K562 (cell line): ENCODE results near the gene CDIPT. TPM values are rescaled to one million over a fixed set of nuclear protein-coding genes. Genes with fewer than 3 reads are reported as not detected.
A peak's percentile ranks its signal among the peaks of the same experiment; 100 is the strongest.

Source experiments
- ATF6 ChIP-seq: sonication (generic); formaldehyde crosslinking; IDR thresholded peaks from 2 replicates; pipeline ENCODE4 v1.4.0; 2020; ENCODE audit warnings: mild to moderate bottlenecking, missing genetic modification reagents
- EZH2 ChIP-seq: IDR thresholded peaks from 2 replicates; pipeline ENCODE4 v1.6.1; 2012; ENCODE audit warnings: low read depth, mild to moderate bottlenecking, inconsistent platforms, low read length, borderline replicate concordance
- FOSL1 ChIP-seq: fragments of 200-800 bp; sonication (Bioruptor generic); conservative IDR thresholded peaks from 2 replicates; pipeline ENCODE4 v1.6.1; 2016; ENCODE audit warnings: missing genetic modification characterization, missing compliant biosample characterization
- FUS ChIP-seq: fragments of 200-400 bp; formaldehyde crosslinking; optimal IDR thresholded peaks from 2 replicates; pipeline ENCODE3; 2017; ENCODE audit warnings: low read depth, low read length
- GABPB2 ChIP-seq: fragments of 250-450 bp; sonication (Bioruptor Pico); conservative IDR thresholded peaks from 2 replicates; pipeline ENCODE4 v1.5.1; 2021; ENCODE audit warnings: mild to moderate bottlenecking
- KLF10 ChIP-seq: fragments of 250-450 bp; sonication (Bioruptor Pico); IDR thresholded peaks from 2 replicates; pipeline ENCODE4 v1.6.1; 2021; ENCODE audit warnings: matching md5 sums
- KLF13 ChIP-seq: fragments of 450-650 bp; IDR thresholded peaks from 2 replicates; pipeline ENCODE4 v1.6.1; 2016; ENCODE audit warnings: missing genetic modification characterization, low read depth, mild to moderate bottlenecking, missing compliant biosample characterization, moderate library complexity, borderline replicate concordance
- MIER1 ChIP-seq: fragments of 450-650 bp; IDR thresholded peaks from 2 replicates; pipeline ENCODE4 v1.6.1; 2016; ENCODE audit warnings: antibody characterized with exemption, mild to moderate bottlenecking, low read depth
- MYNN ChIP-seq, 2 experiments: sonication (generic); formaldehyde crosslinking in 1 of 2; IDR thresholded peaks; 2 replicates each; pipeline versions ENCODE4 v1.5.0 to v1.6.1; 2016 to 2020; ENCODE audit warnings: antibody characterized with exemption in 1 of 2, missing genetic modification reagents in 1 of 2
- NRF1 ChIP-seq, 2 experiments: fragments of 450-650 bp; IDR thresholded peaks in 1 of 2; conservative IDR thresholded peaks in 1 of 2; 2 replicates each; pipeline ENCODE4 v1.6.1; 2014; ENCODE audit warnings: mild to moderate bottlenecking in 2 of 2
- SP1 ChIP-seq: sonication (generic); formaldehyde crosslinking; IDR thresholded peaks from 2 replicates; pipeline ENCODE4 v1.8.1; 2022; ENCODE audit warnings: mild to moderate bottlenecking, missing genetic modification reagents
- SRSF3 ChIP-seq: fragments of 200-400 bp; formaldehyde crosslinking; IDR thresholded peaks from 2 replicates; pipeline ENCODE4 v1.6.1; 2016; ENCODE audit warnings: mild to moderate bottlenecking, low read length, moderate library complexity; ENCODE audit not compliant: insufficient read depth
- STAG1 ChIP-seq: sonication (generic); formaldehyde crosslinking; IDR thresholded peaks from 2 replicates; pipeline ENCODE4 v1.5.0; 2020; ENCODE audit warnings: missing genetic modification reagents, borderline replicate concordance
- TCF15 ChIP-seq: fragments of 250-450 bp; sonication (Bioruptor Pico); IDR thresholded peaks from 2 replicates; pipeline ENCODE4 v1.8.0; 2022; ENCODE audit warnings: moderate library complexity, mild to moderate bottlenecking, inconsistent platforms
- ZBTB17 ChIP-seq: fragments of 450-650 bp; formaldehyde crosslinking; IDR thresholded peaks from 2 replicates; pipeline ENCODE4 v1.4.0; 2020; ENCODE audit warnings: mild to moderate bottlenecking
- ZNF140 ChIP-seq: fragments of 250-450 bp; sonication (Bioruptor Pico); IDR thresholded peaks from 2 replicates; pipeline ENCODE4 v1.8.0; 2021; ENCODE audit warnings: moderate library complexity, mild to moderate bottlenecking, inconsistent platforms
- ZNF347 ChIP-seq: fragments of 450-650 bp; formaldehyde crosslinking; IDR thresholded peaks from 2 replicates; pipeline ENCODE4 v1.4.0; 2020; ENCODE audit warnings: low read depth, mild to moderate bottlenecking, moderate library complexity
- ZNF407 ChIP-seq: fragments of 450-650 bp; IDR thresholded peaks from 2 replicates; pipeline ENCODE4 v1.6.1; 2016; ENCODE audit warnings: low read depth
- polyA plus RNA-seq, 8 experiments: library from polyadenylated mRNA; depleted of rRNA in 4 of 8; stranded (reverse) in 5 of 8; unstranded in 3 of 8; fragments of >200 nt; fragmentation: Nextera tagmentation in 2 of 8; fragmentation: Illumina TruSeq in 1 of 8; extraction: Ambion mirVana in 2 of 8; extraction: Trizol in 1 of 8; gene quantifications; 2 replicates each; pipeline versions ENCODE4 v1.2.1 to v1.2.3, GENCODE V29; 2011 to 2014; ENCODE audit warnings: inconsistent platforms in 1 of 8, missing spikeins in 1 of 8
- total RNA-seq, 7 experiments: library from RNA; depleted of rRNA in 6 of 7; stranded (reverse); fragments of >200 nt in 6 of 7; fragmentation: Illumina TruSeq in 2 of 7; extraction: Trizol in 2 of 7; gene quantifications; 2 replicates each; pipeline versions ENCODE4 v1.2.1 to v1.2.3, GENCODE V29; 2011 to 2021; ENCODE audit warnings: low replicate concordance in 1 of 7

CDIPT gene
- total and polyA plus RNA-seq, 9 of the 15 experiments (the other 6 are each of a cell fraction or from before 2014, with no cell fraction given) = 1.3 to 37.0 (median 23.0) TPM

GRCh38 chr16:29899516-29900101 lies 36.6 kb upstream of the CDIPT start, which contains the start of gene SEZ6L2 (continued):
- no peak for TF ChIP-seq ZNF347 (CRISPR knock-in tag)
- no peak for TF ChIP-seq ZNF140
- TF ChIP-seq NRF1 (conservative IDR thresholded peaks at IDR 0.05 in 1 of 2, IDR thresholded peaks at IDR 0.05 in 1 of 2) = 0 out of 4 replicates have a peak, but pooled peaks of 1 of the 2 experiments have one; percentile 12
- TF ChIP-seq GABPB2 (CRISPR knock-in tag) = no peak
- TF ChIP-seq KLF13 (tag) = no peak
- no peak for TF ChIP-seq ZBTB17 (CRISPR knock-in tag)
- no peak for TF ChIP-seq MYNN (IDR thresholded peaks at IDR 0.05)
- TF ChIP-seq MYNN (CRISPR knock-in tag; IDR thresholded peaks at IDR 0.05) = 0 out of 2 replicates have a peak, but pooled peaks have one; percentile 11
- TF ChIP-seq ATF6 (CRISPR knock-in tag) = no peak
- TF ChIP-seq SP1 (CRISPR knock-in tag) = no peak; the same call in 1 of the 2 replicates
- no peak for TF ChIP-seq KLF10 (CRISPR knock-in tag)
- no peak for TF ChIP-seq FUS
- peak; percentile 95 for TF ChIP-seq MIER1
- TF ChIP-seq STAG1 (CRISPR knock-in tag) = peak; percentile 13; the same call in 1 of the 2 replicates
- TF ChIP-seq SRSF3 = no peak
- TF ChIP-seq EZH2 = no peak
- TF ChIP-seq FOSL1 (tag) = no peak
- TF ChIP-seq ZNF407 = no peak
- no peak for TF ChIP-seq TCF15 (CRISPR knock-in tag)
